DOHH2 (cell line): Measurements from ENCODE around the gene TPSAB1.

ENCODE experiments used
- EZH2phosphoT487 ChIP-seq: fragments of 200-600 bp; sonication (generic); IDR thresholded peaks from 2 replicates; pipeline ENCODE4 v1.6.1; 2017; ENCODE audit warnings: borderline replicate concordance, mild to moderate bottlenecking, antibody characterized with exemption, low read length, moderate library complexity, mixed read lengths
- TF ChIP-seq, protein P1 (sequence below): fragments of 200-600 bp; sonication (generic); IDR thresholded peaks from one replicate; pipeline ENCODE4 v1.5.1; 2014; ENCODE audit warnings: antibody characterized with exemption, mild to moderate bottlenecking, low read depth, low read length; ENCODE audit not compliant: poor library complexity, severe bottlenecking

- TF ChIP-seq, protein P1, sequence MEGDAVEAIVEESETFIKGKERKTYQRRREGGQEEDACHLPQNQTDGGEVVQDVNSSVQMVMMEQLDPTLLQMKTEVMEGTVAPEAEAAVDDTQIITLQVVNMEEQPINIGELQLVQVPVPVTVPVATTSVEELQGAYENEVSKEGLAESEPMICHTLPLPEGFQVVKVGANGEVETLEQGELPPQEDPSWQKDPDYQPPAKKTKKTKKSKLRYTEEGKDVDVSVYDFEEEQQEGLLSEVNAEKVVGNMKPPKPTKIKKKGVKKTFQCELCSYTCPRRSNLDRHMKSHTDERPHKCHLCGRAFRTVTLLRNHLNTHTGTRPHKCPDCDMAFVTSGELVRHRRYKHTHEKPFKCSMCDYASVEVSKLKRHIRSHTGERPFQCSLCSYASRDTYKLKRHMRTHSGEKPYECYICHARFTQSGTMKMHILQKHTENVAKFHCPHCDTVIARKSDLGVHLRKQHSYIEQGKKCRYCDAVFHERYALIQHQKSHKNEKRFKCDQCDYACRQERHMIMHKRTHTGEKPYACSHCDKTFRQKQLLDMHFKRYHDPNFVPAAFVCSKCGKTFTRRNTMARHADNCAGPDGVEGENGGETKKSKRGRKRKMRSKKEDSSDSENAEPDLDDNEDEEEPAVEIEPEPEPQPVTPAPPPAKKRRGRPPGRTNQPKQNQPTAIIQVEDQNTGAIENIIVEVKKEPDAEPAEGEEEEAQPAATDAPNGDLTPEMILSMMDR = no peak
- TF ChIP-seq EZH2phosphoT487 = no peak
Observed at GRCh38 chr16:1193825-1194581, 46.5 kb upstream of the TPSAB1 start.
